ENCODE measurements around the gene PTPN14.

GRCh38 chr1:214425716-214426425 is 125.5 kb downstream of the PTPN14 start:
- no peak for TF ChIP-seq CTCF (IDR thresholded peaks at IDR 0.05; ENCODE audit: poor library complexity, severe bottlenecking)
- no peak for TF ChIP-seq TAF1 (IDR thresholded peaks at IDR 0.05; ENCODE audit: low read depth)

Data from neural cell (in vitro differentiated cells).